Transverse colon (tissue), 4 donors: ENCODE measurements around the gene CNDP1. TPM values are rescaled to one million over a fixed set of nuclear protein-coding genes. Genes with fewer than 3 reads are reported as not detected.
"Not testable (repeated sequence)": the region's sequence is repeated elsewhere in the genome, so short reads cannot be mapped to it uniquely, and the experiment has no call there.

Source experiments
- DNase-seq: peaks from one replicate; pipeline ENCODE4 v3.0.0-alpha.2; 2019
- H3K27ac ChIP-seq, 4 donors: fragments of 200-600 bp; sonication (generic); 2 replicates each; pipeline ENCODE4 v1.5.1; 2016 to 2018; ENCODE audit warnings: inconsistent platforms in 4 of 4
- H3K27me3 ChIP-seq: fragments of 200-600 bp; sonication (generic); 2 replicates; pipeline ENCODE4 v1.5.1; 2017; ENCODE audit warnings: inconsistent platforms
- H3K36me3 ChIP-seq, 4 donors: fragments of 200-600 bp; sonication (generic); 2 replicates each; pipeline ENCODE4 v1.5.1; 2017 to 2019; ENCODE audit warnings: inconsistent platforms in 4 of 4
- H3K4me1 ChIP-seq, 4 donors: fragments of 200-600 bp; sonication (generic); 2 replicates each; pipeline ENCODE4 v1.5.1; 2017 to 2020; ENCODE audit warnings: inconsistent platforms in 4 of 4
- H3K4me3 ChIP-seq, 4 donors: fragments of 200-600 bp; sonication (generic); 1 replicate in 1 of 4; 2 replicates in 3 of 4; pipeline versions ENCODE4 v1.5.1 to v1.6.1; 2017 to 2019; ENCODE audit warnings: inconsistent platforms in 4 of 4
- H3K9me3 ChIP-seq, 2 donors: fragments of 200-600 bp; sonication (generic); 2 replicates each; pipeline ENCODE4 v1.5.1; 2017 to 2019; ENCODE audit warnings: inconsistent platforms in 2 of 2
- CTCF ChIP-seq, 5 experiments: fragments of 200-600 bp in 3 of 5; fragments of 450-650 bp in 2 of 5; sonication (generic) in 3 of 5; IDR thresholded peaks; 1 replicate in 2 of 5; 2 replicates in 3 of 5; pipeline ENCODE4 v1.5.1; 2016 to 2017; ENCODE audit warnings: antibody characterized with exemption in 5 of 5, inconsistent platforms in 3 of 5, mild to moderate bottlenecking in 2 of 5, moderate library complexity in 1 of 5
- EP300 ChIP-seq: sonication (generic); formaldehyde crosslinking; IDR thresholded peaks from one replicate; pipeline ENCODE4 v1.6.1; 2017; ENCODE audit warnings: antibody characterized with exemption, low read depth
- POLR2A ChIP-seq: fragments of 450-650 bp; IDR thresholded peaks from one replicate; pipeline ENCODE4 v1.6.1; 2016; ENCODE audit warnings: antibody characterized with exemption, mild to moderate bottlenecking, moderate library complexity
- POLR2AphosphoS5 ChIP-seq, 3 donors: sonication (generic); formaldehyde crosslinking; IDR thresholded peaks; one replicate each; pipeline ENCODE4 v1.6.1; 2016; ENCODE audit warnings: antibody characterized with exemption in 3 of 3
- WGBS, 2 donors: methylation state at CpG; one replicate each; pipeline ENCODE4 v1.1.5; 2018; ENCODE audit warnings: low coverage in 1 of 2; 5-methylcytosine and 5-hydroxymethylcytosine counted together
- in situ Hi-C, 4 donors: fragments of 200-750 bp; cut with MboI; loops; one replicate each; pipeline versions ENCODE4 v1.15.0 to v1.15.1; 2017; ENCODE audit warnings: low sequenced_read_pairs in 3 of 4, low pct_ligation_motif_present in 1 of 4, low pct_unique_long_range_greater_than_20kb in 1 of 4
- intact Hi-C: fragments of 100-400 bp; cut with DNase I; formaldehyde crosslinking; loops from one replicate; pipeline ENCODE4 v1.15.1; 2023; ENCODE audit warnings: low total_unique reads
- total RNA-seq, 4 donors: library from RNA; depleted of rRNA; stranded (reverse); fragments of >200 nt; gene quantifications; one replicate each; pipeline ENCODE4 v1.1.0, GENCODE V29; 2016

The CNDP1 gene
- total RNA-seq, 4 donors from 2014 or later, result not detected

GRCh38 chr18:74520096-74520833, 14.0 kb upstream of the CNDP1 start:
- intact Hi-C loops, result no loop called here
- in situ Hi-C loops, result no loop called here
- H3K4me3 ChIP-seq, result no peak overlapping the region
- no peaks in the 10 kb centered on the region for H3K27me3 ChIP-seq
- TF ChIP-seq CTCF (IDR thresholded peaks at IDR 0.05), result no peak
- no peak for TF ChIP-seq POLR2AphosphoS5 (IDR thresholded peaks at IDR 0.05)
- no peak for TF ChIP-seq EP300
- TF ChIP-seq POLR2A, result no peak
- WGBS, 2 donors, result 80 to 92% methylated on average over 7 to 14 of the region's 14 CpGs
- no peak for DNase-seq
- H3K27ac ChIP-seq, result no peak overlapping the region
- peaks cover 0 to 34% (median 7%) of the 10 kb centered on the region in 4 donors for H3K36me3 ChIP-seq
- peaks cover 0 to 25% (median 11%) of the 10 kb centered on the region in 4 donors for H3K4me1 ChIP-seq
- no peaks in the 10 kb centered on the region for H3K9me3 ChIP-seq

GRCh38 chr18:74521068-74521725, 13.1 kb upstream of the CNDP1 start:
- TF ChIP-seq EP300 (no peak), CTCF (IDR thresholded peaks at IDR 0.05) (no peak), POLR2A (no peak)
- Histone ChIP-seq H3K27me3 (no peaks in the 10 kb centered on the region), H3K36me3 (peaks cover 0 to 34% (median 7%) of the 10 kb centered on the region in 4 donors), H3K4me3 (no peak overlapping the region), H3K27ac (no peak overlapping the region), H3K9me3 (no peaks in the 10 kb centered on the region), H3K4me1 (peaks cover 0 to 30% (median 11%) of the 10 kb centered on the region in 4 donors)
- 97% methylated on average over 15 of the region's 15 CpGs; no CpG with 5 or more reads in 1 of the 2 donors for WGBS, 2 donors
- in situ Hi-C loops, result no loop called here
- intact Hi-C loops, result no loop called here
- DNase-seq, result no peak

GRCh38 chr18:74522635-74523548, 11.4 kb upstream of the CNDP1 start:
- Histone ChIP-seq H3K27ac (no peak overlapping the region), H3K4me3 (no peak overlapping the region), H3K9me3 (no peaks in the 10 kb centered on the region), H3K27me3 (no peaks in the 10 kb centered on the region), H3K4me1 (peaks cover 0 to 33% (median 11%) of the 10 kb centered on the region in 4 donors), H3K36me3 (peaks cover 0 to 24% (median 0%) of the 10 kb centered on the region in 4 donors)
- TF ChIP-seq POLR2A, result no peak
- TF ChIP-seq POLR2AphosphoS5 (IDR thresholded peaks at IDR 0.05), result no peak
- intact Hi-C loops (no loop called here), in situ Hi-C loops (no loop called here)
- DNase-seq, result no peak
- 48 to 88% methylated on average over 2 to 23 of the region's 23 CpGs for WGBS, 2 donors

- in situ Hi-C loops, result no loop called here
Measured at GRCh38 chr18:74524097-74524496, 10.2 kb upstream of the CNDP1 start.

GRCh38 chr18:74524915-74525314, 9.4 kb upstream of the CNDP1 start:
- DNase-seq, H3K36me3 ChIP-seq, intact Hi-C loops, H3K9me3 ChIP-seq, H3K4me3 ChIP-seq, H3K27me3 ChIP-seq, in situ Hi-C loops: not testable (repeated sequence)
- Histone ChIP-seq H3K4me1 (peaks cover 0 to 33% (median 11%) of the 10 kb centered on the region in 4 donors), H3K27ac (peak overlapping the region in 2 of 4 donors; percentile 10 to 62)
- WGBS, 2 donors, result 96 to 100% methylated on average over 1 to 7 of the region's 7 CpGs

More at GRCh38 chr18:74524097-74524496, 10.2 kb upstream of the CNDP1 start:
- TF ChIP-seq POLR2AphosphoS5 (IDR thresholded peaks at IDR 0.05), result peak in 1 of 3 donors; percentile 20
- no peak for TF ChIP-seq POLR2A
- Histone ChIP-seq H3K9me3 (no peaks in the 10 kb centered on the region), H3K36me3 (peaks cover 0 to 14% (median 0%) of the 10 kb centered on the region in 4 donors), H3K4me3 (no peak overlapping the region), H3K4me1 (peaks cover 0 to 33% (median 11%) of the 10 kb centered on the region in 4 donors), H3K27me3 (no peaks in the 10 kb centered on the region), H3K27ac (peak overlapping the region; percentile 23 to 62 (median 53))
- intact Hi-C loops, result no loop called here
- 13 to 15% methylated on average over 2 to 5 of the region's 5 CpGs for whole genome bisulfite sequencing, 2 donors
- peak; percentile 42 for DNase-seq
